SK-N-SH (cell line): ENCODE data around the gene NLGN1. TPM values are rescaled to one million over a fixed set of nuclear protein-coding genes. Genes with fewer than 3 reads are reported as not detected.

Source experiments
- CTCF ChIA-PET: fragments of 300-600, 350-600 bp; formaldehyde crosslinking; extraction: SDS; loops from one replicate; lab custom pipeline; 2021; lab: Yijun Ruan, JAX
- POLR2A ChIA-PET: fragments of 350-600 bp; sonication (Branson Sonifier 250); formaldehyde crosslinking; extraction: SDS; loops from one replicate; lab custom pipeline; 2020; ENCODE audit warnings: antibody characterized with exemption, inconsistent platforms; lab: Yijun Ruan, JAX
- DNase-seq: peaks from one replicate; pipeline ENCODE4 v3.0.0; 2012
- H2AFZ ChIP-seq: fragments of 200-600 bp; sonication (generic); 2 replicates; pipeline ENCODE4 v1.8.1; 2016; ENCODE audit warnings: antibody characterized with exemption, mild to moderate bottlenecking, low read depth
- H3F3A ChIP-seq: fragments of 200-600 bp; sonication (generic); replicated peaks from 2 replicates; pipeline ENCODE3; 2016; ENCODE audit warnings: antibody characterized with exemption, mild to moderate bottlenecking; ENCODE audit not compliant: insufficient read depth
- H3K27ac ChIP-seq, 2 experiments: fragments of 200-500 bp in 1 of 2; fragments of 200-600 bp in 1 of 2; sonication (Bioruptor generic) in 1 of 2; sonication (generic), shearing (Covaris generic) in 1 of 2; 2 replicates each; pipeline versions ENCODE4 v1.5.1 to v1.6.1; 2014 to 2016; ENCODE audit warnings: low read depth in 2 of 2, inconsistent platforms in 1 of 2, low read length in 1 of 2, mild to moderate bottlenecking in 1 of 2, mixed read lengths in 1 of 2
- H3K27me3 ChIP-seq: fragments of 200-600 bp; sonication (generic), shearing (Covaris generic); 2 replicates; pipeline ENCODE4 v1.6.1; 2016; ENCODE audit warnings: mixed run types; ENCODE audit not compliant: insufficient read depth
- H3K36me3 ChIP-seq, 2 experiments: fragments of 200-500 bp in 1 of 2; fragments of 200-600 bp in 1 of 2; sonication (Bioruptor generic) in 1 of 2; sonication (generic) in 1 of 2; replicated peaks in 1 of 2; 2 replicates each; pipeline versions ENCODE3 to v1.5.1; 2014 to 2016; ENCODE audit warnings: low read length in 1 of 2, mild to moderate bottlenecking in 1 of 2; ENCODE audit not compliant: insufficient read depth in 2 of 2, control insufficient read depth in 1 of 2
- H3K4me1 ChIP-seq, 2 experiments: fragments of 200-500 bp in 1 of 2; fragments of 200-600 bp in 1 of 2; sonication (Bioruptor generic) in 1 of 2; sonication (generic), shearing (Covaris generic) in 1 of 2; 2 replicates each; pipeline versions ENCODE4 v1.5.1 to v1.6.1; 2014 to 2016; ENCODE audit warnings: low read depth in 1 of 2, low read length in 1 of 2, mixed run types in 1 of 2; ENCODE audit not compliant: insufficient read depth in 2 of 2, control insufficient read depth in 1 of 2
- H3K4me2 ChIP-seq: fragments of 200-600 bp; sonication (generic), shearing (Covaris generic); 2 replicates; pipeline ENCODE4 v1.6.1; 2017; ENCODE audit warnings: mixed run types
- H3K4me3 ChIP-seq, 2 experiments: fragments of 200-500 bp in 1 of 2; fragments of 200-600 bp in 1 of 2; sonication (Bioruptor generic) in 1 of 2; sonication (generic), shearing (Covaris generic) in 1 of 2; 2 replicates each; pipeline versions ENCODE4 v1.5.1 to v1.8.1; 2014 to 2016; ENCODE audit warnings: low read depth in 2 of 2, inconsistent platforms in 1 of 2, low read length in 1 of 2, mild to moderate bottlenecking in 1 of 2, mixed read lengths in 1 of 2, moderate library complexity in 1 of 2
- H3K79me2 ChIP-seq: fragments of 200-600 bp; sonication (generic); 2 replicates; pipeline ENCODE4 v1.8.1; 2017; ENCODE audit warnings: mild to moderate bottlenecking; ENCODE audit not compliant: insufficient read depth
- H3K9ac ChIP-seq: fragments of 200-600 bp; sonication (generic); 2 replicates; pipeline ENCODE4 v1.6.1; 2017; ENCODE audit warnings: mixed run types
- H3K9me2 ChIP-seq: fragments of 200-600 bp; sonication (generic); 2 replicates; pipeline ENCODE4 v1.6.1; 2017; ENCODE audit warnings: mixed run types
- H3K9me3 ChIP-seq: fragments of 200-600 bp; sonication (generic); 2 replicates; pipeline ENCODE4 v1.6.1; 2017; ENCODE audit warnings: mixed run types, mild to moderate bottlenecking, moderate library complexity
- H4K20me1 ChIP-seq: fragments of 200-600 bp; sonication (generic); 2 replicates; pipeline ENCODE4 v1.6.1; 2017; ENCODE audit warnings: mild to moderate bottlenecking, mixed run types; ENCODE audit not compliant: insufficient read depth
- EP300 ChIP-seq, 2 experiments: IDR thresholded peaks; 2 replicates each; pipeline versions ENCODE4 v1.4.0 to v1.6.1; 2012; ENCODE audit warnings: borderline replicate concordance in 1 of 2, low read depth in 1 of 2, low read length in 1 of 2
- FOSL2 ChIP-seq: IDR thresholded peaks from 2 replicates; pipeline ENCODE4 v1.4.0; 2012; ENCODE audit warnings: low read depth, mild to moderate bottlenecking, moderate library complexity, borderline replicate concordance
- FOXM1 ChIP-seq: IDR thresholded peaks from 2 replicates; pipeline ENCODE4 v1.4.0; 2012; ENCODE audit warnings: low read depth, mild to moderate bottlenecking
- GATA2 ChIP-seq: sonication (generic); formaldehyde crosslinking; IDR thresholded peaks from 2 replicates; pipeline ENCODE4 v1.5.0; 2020; ENCODE audit warnings: mild to moderate bottlenecking, missing genetic modification reagents
- JUND ChIP-seq: IDR thresholded peaks from 2 replicates; pipeline ENCODE4 v1.4.0; 2012
- MAX ChIP-seq: IDR thresholded peaks from 2 replicates; pipeline ENCODE4 v1.4.0; 2012; ENCODE audit warnings: low read depth
- MEF2A ChIP-seq: IDR thresholded peaks from 2 replicates; pipeline ENCODE4 v1.4.0; 2012; ENCODE audit warnings: low read depth, borderline replicate concordance
- MXI1 ChIP-seq: IDR thresholded peaks from 2 replicates; pipeline ENCODE4 v1.6.1; 2012; ENCODE audit warnings: mild to moderate bottlenecking, low read depth, low read length, improper control_type of control experiment
- NRF1 ChIP-seq: IDR thresholded peaks from 2 replicates; pipeline ENCODE4 v1.6.1; 2012; ENCODE audit warnings: low read depth, mild to moderate bottlenecking, low read length
- PBX3 ChIP-seq: IDR thresholded peaks from 2 replicates; pipeline ENCODE4; 2012
- RFX5 ChIP-seq: IDR thresholded peaks from 2 replicates; pipeline ENCODE4 v1.6.1; 2012; ENCODE audit warnings: mild to moderate bottlenecking, improper control_type of control experiment, low read length
- RXRA ChIP-seq: IDR thresholded peaks from 2 replicates; pipeline ENCODE4 v1.4.0; 2012; ENCODE audit warnings: low read depth, mild to moderate bottlenecking, borderline replicate concordance
- SIN3A ChIP-seq: IDR thresholded peaks from 2 replicates; pipeline ENCODE4 v1.6.1; 2012; ENCODE audit warnings: low read depth, mild to moderate bottlenecking, low read length, moderate library complexity, borderline replicate concordance
- TCF12 ChIP-seq: IDR thresholded peaks from 2 replicates; pipeline ENCODE4 v1.4.0; 2012
- USF1 ChIP-seq: IDR thresholded peaks from 2 replicates; pipeline ENCODE4 v1.4.0; 2012; ENCODE audit warnings: low read depth, borderline replicate concordance
- USF2 ChIP-seq: fragments of 150-350 bp; IDR thresholded peaks from 2 replicates; pipeline ENCODE4 v1.6.1; 2017; ENCODE audit warnings: antibody characterized with exemption, low read length, low read depth, borderline replicate concordance
- WGBS: methylation state at CpG from one replicate; pipeline ENCODE4 v1.1.6; 2017; ENCODE audit warnings: low lambda C conversion rate; 5-methylcytosine and 5-hydroxymethylcytosine counted together
- polyA plus RNA-seq, 3 experiments: library from polyadenylated mRNA; depleted of rRNA; stranded (reverse); fragments of >200 nt; gene quantifications; 2 replicates each; pipeline ENCODE4 v1.2.3, GENCODE V29; 2012

NLGN1 gene
- polyA plus RNA-seq, 1 of the 3 experiments (the other 2 are of a cell fraction), result 1.5 TPM

- Histone ChIP-seq H4K20me1 (no peaks in the 10 kb centered on the region), H2AFZ (no peak overlapping the region)
- no peak for TF ChIP-seq TCF12
- TF ChIP-seq NRF1, result no peak
- TF ChIP-seq PBX3, result no peak
- TF ChIP-seq RFX5, result no peak
- TF ChIP-seq, all 33 proteins: peak for 0
- H3K4me2 ChIP-seq, result no peak overlapping the region
- ChIA-PET CTCF (interaction anchor here (0.6 to 1.8 kb wide), 3 partner anchors 15 to 1456 kb away, joined by 3 to 5 read pairs (median 3); no protein-coding TSS in a partner anchor), POLR2A (no interaction called here)
- no peaks in the 10 kb centered on the region for H3K9me3 ChIP-seq
- DNase-seq, result no peak
- H3K9me2 ChIP-seq, result no peaks in the 10 kb centered on the region
- H3K79me2 ChIP-seq, result no peaks in the 10 kb centered on the region
- 61% methylated on average over 2 of the region's 2 CpGs for WGBS
- H3K36me3 ChIP-seq, result no peaks in the 10 kb centered on the region
- H3K27ac ChIP-seq, result no peak overlapping the region
- no peak overlapping the region for H3K4me3 ChIP-seq
- H3K4me1 ChIP-seq, result no peaks in the 10 kb centered on the region
- no peak overlapping the region for H3K9ac ChIP-seq
- H3F3A ChIP-seq, result no peaks in the 10 kb centered on the region
- H3K27me3 ChIP-seq, result no peaks in the 10 kb centered on the region
Observed at GRCh38 chr3:173599673-173600072, 202.1 kb downstream of the NLGN1 start.

- CTCF ChIA-PET, result no interaction called here
- no peak for TF ChIP-seq GATA2
- TF ChIP-seq PBX3, result no peak
- TF ChIP-seq FOSL2, result no peak
- no peak for TF ChIP-seq JUND
- TF ChIP-seq SIN3A, result no peak
- no peak for TF ChIP-seq MXI1
- TF ChIP-seq NRF1, result no peak
- no peak for TF ChIP-seq RFX5
- no peak for TF ChIP-seq RXRA
- TF ChIP-seq USF1, result no peak
- TF ChIP-seq EP300 (IDR thresholded peaks at IDR 0.05; ENCODE audit: borderline replicate concordance in 1 of 2, low read depth in 1 of 2, low read length in 1 of 2), result no peak
- TF ChIP-seq USF2, result no peak
- TF ChIP-seq FOXM1, result no peak
- no peak for TF ChIP-seq MAX
- TF ChIP-seq MEF2A, result no peak
Observed at GRCh38 chr3:173614522-173614921, 217.0 kb downstream of the NLGN1 start.

More at GRCh38 chr3:173614522-173614921, 217.0 kb downstream of the NLGN1 start:
- H3K9me2 ChIP-seq, result no peaks in the 10 kb centered on the region
- no peak overlapping the region for H3K4me3 ChIP-seq
- no peaks in the 10 kb centered on the region for H3F3A ChIP-seq
- H3K27me3 ChIP-seq, result no peaks in the 10 kb centered on the region
- peaks cover 0 to 2% of the 10 kb centered on the region in 2 experiments; a peak in 1 of 4 replicates for H3K4me1 ChIP-seq
- H3K79me2 ChIP-seq, result no peaks in the 10 kb centered on the region
- H3K4me2 ChIP-seq, result no peak overlapping the region
- H4K20me1 ChIP-seq, result no peaks in the 10 kb centered on the region
- H3K9ac ChIP-seq, result no peak overlapping the region
- no peak overlapping the region for H3K27ac ChIP-seq
- DNase-seq, result no peak
- POLR2A ChIA-PET, result no interaction called here
- no peak overlapping the region for H2AFZ ChIP-seq
- H3K9me3 ChIP-seq, result no peaks in the 10 kb centered on the region
- no peaks in the 10 kb centered on the region for H3K36me3 ChIP-seq
